GM23338 (cell line): ENCODE measurements around the gene RBP7. TPM values are rescaled to one million over a fixed set of nuclear protein-coding genes. Genes with fewer than 3 reads are reported as not detected.

Experiments used
- ATAC-seq: fragments of 200-7000 bp; cut with Tn5 transposase; 3 replicates; pipeline ENCODE4 v1.9.1; 2020
- DNase-seq: peaks from one replicate; pipeline ENCODE4 v3.0.0-alpha.2; 2015; ENCODE audit warnings: low spot score
- H2AFZ ChIP-seq: fragments of 200-600 bp; sonication (generic); 2 replicates; pipeline ENCODE4 v1.8.0; 2016; ENCODE audit warnings: antibody characterized with exemption, mild to moderate bottlenecking, moderate library complexity
- H3F3A ChIP-seq: fragments of 200-600 bp; sonication (generic); replicated peaks from 2 replicates; pipeline ENCODE4 v1.8.0; 2017; ENCODE audit warnings: antibody characterized with exemption, mixed run types, low read depth
- H3K27ac ChIP-seq: fragments of 200-600 bp; sonication (generic); 2 replicates; pipeline ENCODE4 v1.6.1; 2016; ENCODE audit warnings: low read depth
- H3K27me3 ChIP-seq: fragments of 200-600 bp; sonication (generic); 2 replicates; pipeline ENCODE4 v1.8.0; 2016; ENCODE audit warnings: mild to moderate bottlenecking, mixed run types, moderate library complexity; ENCODE audit not compliant: insufficient read depth
- H3K36me3 ChIP-seq: fragments of 200-600 bp; sonication (generic); 2 replicates; pipeline ENCODE4 v1.8.0; 2016; ENCODE audit warnings: mild to moderate bottlenecking; ENCODE audit not compliant: insufficient read depth
- H3K4me1 ChIP-seq: fragments of 200-600 bp; sonication (generic); 2 replicates; pipeline ENCODE4 v1.8.0; 2016; ENCODE audit warnings: mild to moderate bottlenecking, moderate library complexity; ENCODE audit not compliant: insufficient read depth
- H3K4me2 ChIP-seq: fragments of 200-600 bp; sonication (generic); 2 replicates; pipeline ENCODE4 v1.7.1; 2017; ENCODE audit warnings: mixed run types
- H3K4me3 ChIP-seq: fragments of 200-600 bp; sonication (generic); 2 replicates; pipeline ENCODE4 v1.6.1; 2016; ENCODE audit warnings: mixed run types
- H3K79me2 ChIP-seq: fragments of 200-600 bp; sonication (generic); replicated peaks from 2 replicates; pipeline ENCODE4 v1.8.0; 2017; ENCODE audit warnings: mild to moderate bottlenecking; ENCODE audit not compliant: insufficient read depth
- H3K9me2 ChIP-seq: fragments of 200-600 bp; sonication (generic); 2 replicates; pipeline ENCODE4 v1.8.0; 2017; ENCODE audit not compliant: insufficient read depth
- H4K20me1 ChIP-seq: fragments of 200-600 bp; sonication (generic); replicated peaks from 2 replicates; pipeline ENCODE4 v1.8.0; 2017; ENCODE audit warnings: mild to moderate bottlenecking; ENCODE audit not compliant: insufficient read depth
- H3K27ac Mint-ChIP-seq: 2 replicates; pipeline ENCODE4 v1.8.0; 2020; ENCODE audit warnings: inconsistent platforms, mild to moderate bottlenecking, moderate library complexity, mixed read lengths
- H3K27me3 Mint-ChIP-seq: 3 replicates; pipeline ENCODE4 v1.8.0; 2022; ENCODE audit warnings: low read depth, mild to moderate bottlenecking, moderate library complexity, mixed read lengths, inconsistent platforms; ENCODE audit not compliant: insufficient read depth, poor library complexity
- H3K36me3 Mint-ChIP-seq: 3 replicates; pipeline ENCODE4 v1.8.0; 2021; ENCODE audit warnings: low read depth, mild to moderate bottlenecking, inconsistent platforms, moderate library complexity, mixed read lengths
- H3K4me1 Mint-ChIP-seq: 3 replicates; pipeline ENCODE4 v1.8.0; 2020; ENCODE audit warnings: mild to moderate bottlenecking, inconsistent platforms, mixed read lengths
- H3K4me3 Mint-ChIP-seq: 3 replicates; pipeline ENCODE4 v1.8.0; 2021; ENCODE audit warnings: moderate library complexity, mild to moderate bottlenecking, inconsistent platforms, mixed read lengths
- H3K9me3 Mint-ChIP-seq: 3 replicates; pipeline ENCODE4 v1.8.0; 2020; ENCODE audit warnings: moderate library complexity, mild to moderate bottlenecking, inconsistent platforms, mixed read lengths
- CREB1 ChIP-seq: fragments of 250-450 bp; sonication (Bioruptor Pico); IDR thresholded peaks from 2 replicates; pipeline ENCODE4 v1.5.0; 2020; ENCODE audit warnings: low read depth, mild to moderate bottlenecking, moderate library complexity
- EZH2phosphoT487 ChIP-seq: fragments of 200-600 bp; sonication (generic); IDR thresholded peaks from one replicate; pipeline ENCODE4 v1.8.1; 2018; ENCODE audit warnings: antibody characterized with exemption; ENCODE audit not compliant: unreplicated experiment
- JUNB ChIP-seq: IDR thresholded peaks from one replicate; pipeline ENCODE4 v1.6.1; 2016; ENCODE audit warnings: antibody characterized with exemption; ENCODE audit not compliant: unreplicated experiment
- POLR2AphosphoS5 ChIP-seq: IDR thresholded peaks from 2 replicates; pipeline ENCODE4 v1.6.1; 2016; ENCODE audit warnings: antibody characterized with exemption, low read depth
- STAT1 ChIP-seq: IDR thresholded peaks from one replicate; pipeline ENCODE4 v1.6.1; 2016; ENCODE audit warnings: antibody characterized with exemption; ENCODE audit not compliant: unreplicated experiment
- ZNF462 ChIP-seq: fragments of 250-450 bp; sonication (Bioruptor Pico); IDR thresholded peaks from 2 replicates; pipeline ENCODE4 v1.5.0; 2020; ENCODE audit warnings: mild to moderate bottlenecking, moderate library complexity
- polyA plus RNA-seq: library from polyadenylated mRNA; unstranded; fragments of >200 nt; fragmentation: Nextera tagmentation; extraction: Ambion mirVana; gene quantifications from 2 replicates; pipeline ENCODE4 v1.2.1, GENCODE V29; 2016
- total RNA-seq: library from RNA; depleted of rRNA; stranded (reverse); fragments of >200 nt; shearing (Covaris generic); gene quantifications from 2 replicates; pipeline ENCODE4 v1.2.3, GENCODE V29; 2014
- TF ChIP-seq, protein P1 (sequence below): IDR thresholded peaks from one replicate; pipeline ENCODE4 v1.6.1; 2018; ENCODE audit warnings: antibody characterized with exemption; ENCODE audit not compliant: unreplicated experiment

Gene RBP7
- total and polyA plus RNA-seq, 2 experiments from 2014 or later: 3.2 to 16.7 TPM

DNA sequence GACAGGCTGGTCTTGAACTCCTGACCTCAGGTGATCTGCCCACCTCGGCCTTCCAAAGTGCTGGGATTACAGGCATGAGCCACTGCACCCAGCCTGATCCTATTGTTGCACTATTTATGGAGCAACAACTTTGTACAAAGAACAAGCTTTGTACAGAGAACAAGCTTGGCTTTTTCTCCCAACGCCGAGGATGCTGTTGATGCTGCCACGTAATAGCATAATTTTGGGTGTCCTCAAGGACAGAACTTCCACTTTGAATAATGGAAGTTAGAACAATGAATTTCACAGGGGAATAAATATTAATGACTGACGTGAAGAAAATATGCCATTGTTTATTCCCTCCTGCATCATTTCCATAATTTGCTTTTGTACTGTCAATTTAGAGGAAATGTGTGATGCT is 12.8 kb upstream of the RBP7 start (continued):
- TF ChIP-seq ZNF462: no peak

- Mint-ChIP-seq H3K27ac (no peak overlapping the region), H3K9me3 (no peaks in the 10 kb centered on the region), H3K27me3 (peaks cover 4% of the 10 kb centered on the region), H3K4me1 (no peaks in the 10 kb centered on the region), H3K4me3 (no peak overlapping the region), H3K36me3 (no peaks in the 10 kb centered on the region)
- no peak overlapping the region for H3K27ac ChIP-seq
- no peaks in the 10 kb centered on the region for H3K79me2 ChIP-seq
- H3K4me1 ChIP-seq: no peaks in the 10 kb centered on the region
- H3K4me3 ChIP-seq: no peak overlapping the region
- no peaks in the 10 kb centered on the region for H3F3A ChIP-seq
- H3K27me3 ChIP-seq: no peaks in the 10 kb centered on the region
- no peak overlapping the region for H3K4me2 ChIP-seq
- DNase-seq: no peak
- H4K20me1 ChIP-seq: no peaks in the 10 kb centered on the region
- no peaks in the 10 kb centered on the region for H3K9me2 ChIP-seq
- no peak overlapping the region for H2AFZ ChIP-seq
- H3K36me3 ChIP-seq: no peaks in the 10 kb centered on the region
- no peak for ATAC-seq
- TF ChIP-seq STAT1 (no peak), EZH2phosphoT487 (no peak), JUNB (no peak), CREB1 (no peak), ZNF462 (no peak), POLR2AphosphoS5 (no peak)
- TF ChIP-seq, protein P1, sequence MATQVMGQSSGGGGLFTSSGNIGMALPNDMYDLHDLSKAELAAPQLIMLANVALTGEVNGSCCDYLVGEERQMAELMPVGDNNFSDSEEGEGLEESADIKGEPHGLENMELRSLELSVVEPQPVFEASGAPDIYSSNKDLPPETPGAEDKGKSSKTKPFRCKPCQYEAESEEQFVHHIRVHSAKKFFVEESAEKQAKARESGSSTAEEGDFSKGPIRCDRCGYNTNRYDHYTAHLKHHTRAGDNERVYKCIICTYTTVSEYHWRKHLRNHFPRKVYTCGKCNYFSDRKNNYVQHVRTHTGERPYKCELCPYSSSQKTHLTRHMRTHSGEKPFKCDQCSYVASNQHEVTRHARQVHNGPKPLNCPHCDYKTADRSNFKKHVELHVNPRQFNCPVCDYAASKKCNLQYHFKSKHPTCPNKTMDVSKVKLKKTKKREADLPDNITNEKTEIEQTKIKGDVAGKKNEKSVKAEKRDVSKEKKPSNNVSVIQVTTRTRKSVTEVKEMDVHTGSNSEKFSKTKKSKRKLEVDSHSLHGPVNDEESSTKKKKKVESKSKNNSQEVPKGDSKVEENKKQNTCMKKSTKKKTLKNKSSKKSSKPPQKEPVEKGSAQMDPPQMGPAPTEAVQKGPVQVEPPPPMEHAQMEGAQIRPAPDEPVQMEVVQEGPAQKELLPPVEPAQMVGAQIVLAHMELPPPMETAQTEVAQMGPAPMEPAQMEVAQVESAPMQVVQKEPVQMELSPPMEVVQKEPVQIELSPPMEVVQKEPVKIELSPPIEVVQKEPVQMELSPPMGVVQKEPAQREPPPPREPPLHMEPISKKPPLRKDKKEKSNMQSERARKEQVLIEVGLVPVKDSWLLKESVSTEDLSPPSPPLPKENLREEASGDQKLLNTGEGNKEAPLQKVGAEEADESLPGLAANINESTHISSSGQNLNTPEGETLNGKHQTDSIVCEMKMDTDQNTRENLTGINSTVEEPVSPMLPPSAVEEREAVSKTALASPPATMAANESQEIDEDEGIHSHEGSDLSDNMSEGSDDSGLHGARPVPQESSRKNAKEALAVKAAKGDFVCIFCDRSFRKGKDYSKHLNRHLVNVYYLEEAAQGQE: no peak
Measured at GRCh38 chr1:9985001-9985400, 12.0 kb upstream of the RBP7 start.
